ACHN (cell line): Measurements from ENCODE around the gene PPP1R14B.

Source experiments
- DNase-seq: peaks from one replicate; pipeline ENCODE4 v3.0.0-alpha.2; 2015
- in situ Hi-C: cut with HindIII; loops from 2 replicates; pipeline ENCODE4 v1.10.0; 2017; ENCODE audit warnings: low sequenced_read_pairs, low pct_ligation_motif_present, low pct_unique_long_range_greater_than_20kb

PPP1R14B gene

DNA sequence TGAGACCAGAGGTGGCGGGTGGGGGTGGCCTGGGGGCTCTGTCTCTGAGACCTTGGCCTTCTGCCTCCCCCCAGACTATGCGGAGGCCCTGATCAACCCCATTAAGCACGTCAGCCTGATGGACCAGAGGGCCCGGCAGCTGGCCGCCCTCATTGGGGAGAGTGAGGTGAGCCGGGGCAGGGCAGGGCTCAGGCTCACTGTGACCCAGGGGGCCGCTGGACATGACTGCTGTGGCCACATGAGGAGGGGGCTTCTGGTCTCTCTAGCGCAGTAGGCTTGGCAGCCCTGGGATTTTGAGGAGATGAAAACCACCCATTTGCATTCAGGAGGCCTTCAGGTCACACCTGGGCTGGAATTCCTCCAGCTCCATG is 17.2 kb upstream of the PPP1R14B start:
- in situ Hi-C loops = no loop called here
- no peak for DNase-seq

- in situ Hi-C loops = no loop called here
- DNase-seq = no peak
Observed at GRCh38 chr11:64263021-64263946, 16.5 kb upstream of the PPP1R14B start.

GRCh38 chr11:64262271-64263002 is 15.7 kb upstream of the PPP1R14B start:
- DNase-seq = no peak
- in situ Hi-C loops = no loop called here

DNA sequence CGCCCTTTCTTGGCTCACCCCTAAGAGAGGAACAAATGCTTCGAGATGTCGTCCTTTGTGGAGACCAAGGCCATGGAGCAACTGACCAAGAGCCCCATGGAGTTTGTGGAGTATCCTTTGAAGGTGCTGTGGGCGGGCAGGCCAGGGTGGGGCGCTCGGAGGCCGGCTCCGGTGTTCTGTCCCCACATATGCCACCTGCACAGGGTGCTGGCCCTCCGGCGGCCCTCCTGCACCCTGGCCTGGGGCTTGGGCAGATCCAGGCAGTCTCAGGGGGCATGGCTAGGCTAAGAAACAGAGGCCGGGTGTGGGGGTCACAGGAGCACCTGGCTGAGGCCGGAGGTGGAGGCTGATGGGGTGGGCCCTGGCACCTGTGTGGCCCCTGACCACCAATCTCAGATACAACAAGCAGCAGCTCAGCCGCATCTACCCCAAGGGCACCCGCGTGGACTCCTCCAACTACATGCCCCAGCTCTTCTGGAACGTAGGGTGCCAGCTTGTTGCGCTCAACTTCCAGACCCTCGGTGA is 14.9 kb upstream of the PPP1R14B start:
- in situ Hi-C loops = no loop called here
- no peak for DNase-seq

- DNase-seq = no peak
Observed at GRCh38 chr11:64260147-64260708, 13.5 kb upstream of the PPP1R14B start.

GRCh38 chr11:64259533-64260067 is 12.9 kb upstream of the PPP1R14B start:
- no peak for DNase-seq
- in situ Hi-C loops = no loop called here

More at GRCh38 chr11:64260147-64260708, 13.5 kb upstream of the PPP1R14B start:
- in situ Hi-C loops = no loop called here

- no peak for DNase-seq
- in situ Hi-C loops = no loop called here
Observed at GRCh38 chr11:64258946-64259532, 12.3 kb upstream of the PPP1R14B start.

DNA sequence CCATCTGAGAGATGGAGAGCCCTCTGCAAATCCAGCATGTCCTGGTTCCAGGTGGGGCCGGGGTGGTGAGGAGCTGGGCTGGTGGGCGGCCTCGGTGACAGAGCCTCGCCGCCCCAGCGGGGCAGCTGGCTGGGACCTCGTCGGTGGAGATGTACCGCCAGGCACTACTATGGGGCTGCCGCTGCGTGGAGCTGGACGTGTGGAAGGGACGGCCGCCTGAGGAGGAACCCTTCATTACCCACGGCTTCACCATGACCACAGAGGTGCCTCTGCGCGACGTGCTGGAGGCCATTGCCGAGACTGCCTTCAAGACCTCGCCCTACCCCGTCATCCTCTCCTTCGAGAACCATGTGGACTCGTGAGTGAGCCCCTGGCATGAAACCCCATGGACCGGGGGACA is 11.6 kb upstream of the PPP1R14B start:
- in situ Hi-C loops = no loop called here
- DNase-seq = no peak

DNA sequence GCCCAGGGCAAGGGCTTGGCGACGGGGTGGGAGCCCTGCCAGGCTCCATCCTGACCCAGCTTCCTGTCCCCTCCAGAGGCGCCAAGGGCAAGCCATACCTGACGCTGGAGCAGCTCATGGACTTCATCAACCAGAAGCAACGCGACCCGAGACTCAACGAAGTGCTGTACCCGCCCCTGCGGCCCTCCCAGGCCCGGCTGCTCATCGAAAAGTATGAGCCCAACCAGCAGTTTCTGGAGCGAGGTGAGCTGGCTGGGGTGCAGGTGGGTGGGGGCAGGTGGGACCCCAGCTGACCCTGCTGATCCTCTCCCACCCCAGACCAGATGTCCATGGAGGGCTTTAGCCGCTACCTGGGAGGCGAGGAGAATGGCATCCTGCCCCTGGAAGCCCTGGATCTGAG is 9.6 kb upstream of the PPP1R14B start:
- DNase-seq = no peak
- in situ Hi-C loops = no loop called here

DNA sequence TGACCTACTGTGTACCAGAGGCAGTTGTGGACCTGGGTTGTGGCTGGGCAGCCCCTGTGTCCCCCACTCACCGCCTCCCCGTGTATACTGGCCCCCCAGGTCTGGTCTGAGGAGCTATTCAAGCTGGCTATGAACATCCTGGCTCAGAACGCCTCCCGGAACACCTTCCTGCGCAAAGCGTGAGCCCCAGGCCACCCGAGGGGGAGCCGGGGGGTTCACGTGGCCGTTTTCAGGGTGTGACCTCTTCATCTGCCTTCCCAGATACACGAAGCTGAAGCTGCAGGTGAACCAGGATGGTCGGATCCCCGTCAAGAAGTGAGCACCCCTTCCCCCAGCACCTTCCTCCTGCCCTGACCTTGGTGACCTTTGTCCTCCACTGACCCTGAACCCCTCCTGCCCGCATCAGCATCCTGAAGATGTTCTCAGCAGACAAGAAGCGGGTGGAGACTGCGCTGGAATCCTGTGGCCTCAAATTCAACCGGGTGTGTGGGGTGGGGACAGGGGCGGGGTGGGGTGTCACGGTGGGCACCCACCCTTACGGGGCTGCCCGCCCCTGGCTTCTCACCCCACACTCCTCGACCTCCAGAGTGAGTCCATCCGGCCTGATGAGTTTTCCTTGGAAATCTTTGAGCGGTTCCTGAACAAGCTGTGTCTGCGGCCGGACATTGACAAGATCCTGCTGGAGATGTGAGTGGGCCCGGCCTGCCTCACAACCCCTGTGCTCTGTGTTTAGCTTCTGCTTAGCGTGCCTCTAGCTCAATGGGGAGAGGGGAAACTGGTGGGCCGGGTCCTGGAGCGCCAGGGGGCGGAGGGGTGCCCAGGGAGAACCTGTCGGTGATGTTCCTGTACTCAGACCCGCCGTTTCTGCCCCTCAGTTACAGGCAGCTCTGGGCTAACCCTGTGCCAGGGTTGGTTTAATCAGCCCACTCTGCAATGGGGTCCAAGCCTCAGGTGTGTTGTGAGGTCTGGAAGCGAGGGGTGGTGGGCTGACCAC is 8.7 kb upstream of the PPP1R14B start:
- no peak for DNase-seq
- in situ Hi-C loops = no loop called here

- DNase-seq = no peak
- in situ Hi-C loops = no loop called here
Observed at GRCh38 chr11:64254326-64254725, 7.6 kb upstream of the PPP1R14B start.

GRCh38 chr11:64253481-64253880 is 6.7 kb upstream of the PPP1R14B start:
- DNase-seq = no peak
- in situ Hi-C loops = no loop called here

- in situ Hi-C loops = no loop called here
- DNase-seq = no peak
Observed at GRCh38 chr11:64253043-64253442, 6.3 kb upstream of the PPP1R14B start.

GRCh38 chr11:64252003-64252872 is 5.5 kb upstream of the PPP1R14B start:
- peak; percentile 65 for DNase-seq
- in situ Hi-C loops = no loop called here

- no peak for DNase-seq
- in situ Hi-C loops = no loop called here
Observed at GRCh38 chr11:64251753-64252002, 4.9 kb upstream of the PPP1R14B start.

- DNase-seq = peak; percentile 48
- in situ Hi-C loops = no loop called here
Observed at GRCh38 chr11:64251016-64251752, 4.4 kb upstream of the PPP1R14B start, which contains the start of gene PLCB3. TSS of gene PLCB3 (plus strand) at chr11:64251530. CDS start at chr11:64251650, 120 bp downstream.
